Hepatocyte (in vitro differentiated cells): ENCODE data around the gene RAP1GAP. TPM values are rescaled to one million over a fixed set of nuclear protein-coding genes. Genes with fewer than 3 reads are reported as not detected.

Experiments
- DNase-seq: peaks from one replicate; pipeline ENCODE4 v3.0.0-alpha.2; 2016; ENCODE audit warnings: low spot score
- H2AFZ ChIP-seq: fragments of 200-600 bp; sonication (generic); 2 replicates; pipeline ENCODE4 v1.6.0; 2016; ENCODE audit warnings: antibody characterized with exemption, mild to moderate bottlenecking
- H3K27ac ChIP-seq: fragments of 200-600 bp; sonication (generic); 2 replicates; pipeline ENCODE4 v1.5.1; 2016; ENCODE audit warnings: mild to moderate bottlenecking
- H3K27me3 ChIP-seq: fragments of 200-600 bp; sonication (generic); 2 replicates; pipeline ENCODE4 v1.6.1; 2016
- H3K36me3 ChIP-seq: fragments of 200-600 bp; sonication (generic); replicated peaks from 2 replicates; pipeline ENCODE4 v1.5.1; 2016; ENCODE audit warnings: low read depth; ENCODE audit not compliant: insufficient read depth
- H3K4me1 ChIP-seq: fragments of 200-600 bp; sonication (generic); 2 replicates; pipeline ENCODE4 v1.5.1; 2016; ENCODE audit warnings: mild to moderate bottlenecking, moderate library complexity; ENCODE audit not compliant: insufficient read depth
- H3K4me2 ChIP-seq: fragments of 200-600 bp; sonication (generic); 2 replicates; pipeline ENCODE4 v1.6.0; 2016
- H3K4me3 ChIP-seq: fragments of 200-600 bp; sonication (generic); 2 replicates; pipeline ENCODE4 v1.5.1; 2016; ENCODE audit warnings: mild to moderate bottlenecking
- H3K79me2 ChIP-seq: fragments of 200-600 bp; sonication (generic); 2 replicates; pipeline ENCODE4 v1.6.0; 2017; ENCODE audit warnings: mild to moderate bottlenecking
- H3K9me2 ChIP-seq: fragments of 200-600 bp; sonication (generic); replicated peaks from 2 replicates; pipeline ENCODE4 v1.6.0; 2017; ENCODE audit warnings: mild to moderate bottlenecking; ENCODE audit not compliant: insufficient read depth
- H3K9me3 ChIP-seq: fragments of 200-600 bp; sonication (generic); 2 replicates; pipeline ENCODE4 v1.5.1; 2016; ENCODE audit warnings: low read depth, mild to moderate bottlenecking
- H4K20me1 ChIP-seq: fragments of 200-600 bp; sonication (generic); 2 replicates; pipeline ENCODE4 v1.6.0; 2016; ENCODE audit warnings: mild to moderate bottlenecking; ENCODE audit not compliant: insufficient read depth, poor library complexity, severe bottlenecking
- CTCF ChIP-seq: fragments of 200-600 bp; sonication (generic); IDR thresholded peaks from 2 replicates; pipeline ENCODE4 v1.5.1; 2016; ENCODE audit warnings: antibody characterized with exemption, mild to moderate bottlenecking; ENCODE audit not compliant: poor library complexity
- EZH2 ChIP-seq: fragments of 200-600 bp; sonication (generic); IDR thresholded peaks from 2 replicates; pipeline ENCODE4 v1.6.1; 2016; ENCODE audit warnings: antibody characterized with exemption, mild to moderate bottlenecking, borderline replicate concordance
- EZH2phosphoT487 ChIP-seq: fragments of 200-600 bp; sonication (generic); IDR thresholded peaks from one replicate; pipeline ENCODE4 v1.6.1; 2018; ENCODE audit warnings: antibody characterized with exemption, mild to moderate bottlenecking, low read depth, moderate library complexity; ENCODE audit not compliant: unreplicated experiment, severe bottlenecking
- WGBS: methylation state at CpG from one replicate; pipeline ENCODE4 v1.1.6; 2016; ENCODE audit warnings: low lambda C conversion rate; ENCODE audit errors: missing lambda C conversion rate; 5-methylcytosine and 5-hydroxymethylcytosine counted together
- polyA plus RNA-seq: library from polyadenylated mRNA; unstranded; fragments of >200 nt; fragmentation: Nextera tagmentation; extraction: Ambion mirVana; gene quantifications from 2 replicates; pipeline ENCODE4 v1.2.1, GENCODE V29; 2016
- total RNA-seq: library from RNA; depleted of rRNA; stranded (reverse); fragments of >200 nt; gene quantifications from 2 replicates; pipeline ENCODE4 v1.2.3, GENCODE V29; 2014

RAP1GAP gene
- total and polyA plus RNA-seq, 2 experiments from 2014 or later: 12.3 to 18.0 TPM

GRCh38 chr1:21681426-21681825 lies 12.3 kb upstream of the RAP1GAP start:
- no peak overlapping the region for H3K27ac ChIP-seq
- TF ChIP-seq EZH2: no peak
- no peak for TF ChIP-seq EZH2phosphoT487
- no peak for TF ChIP-seq CTCF
- no peak overlapping the region for H3K4me3 ChIP-seq
- H3K4me1 ChIP-seq: no peaks in the 10 kb centered on the region
- H3K4me2 ChIP-seq: no peak overlapping the region
- no peaks in the 10 kb centered on the region for H4K20me1 ChIP-seq
- no peak overlapping the region for H2AFZ ChIP-seq
- no peak for DNase-seq
- H3K36me3 ChIP-seq: no peaks in the 10 kb centered on the region
- H3K9me3 ChIP-seq: peaks cover 3% of the 10 kb centered on the region
- no peaks in the 10 kb centered on the region for H3K79me2 ChIP-seq
- no peaks in the 10 kb centered on the region for H3K9me2 ChIP-seq
- no peaks in the 10 kb centered on the region for H3K27me3 ChIP-seq
- WGBS: 88% methylated on average over 9 of the region's 9 CpGs

GRCh38 chr1:21680918-21681317 lies 11.8 kb upstream of the RAP1GAP start:
- TF ChIP-seq EZH2phosphoT487 (no peak), EZH2 (no peak), CTCF (no peak)
- Histone ChIP-seq H3K9me2 (no peaks in the 10 kb centered on the region), H2AFZ (no peak overlapping the region), H3K4me1 (no peaks in the 10 kb centered on the region), H3K4me2 (no peak overlapping the region), H4K20me1 (no peaks in the 10 kb centered on the region), H3K36me3 (no peaks in the 10 kb centered on the region), H3K27me3 (no peaks in the 10 kb centered on the region), H3K4me3 (no peak overlapping the region), H3K9me3 (peaks cover 3% of the 10 kb centered on the region), H3K27ac (no peak overlapping the region), H3K79me2 (no peaks in the 10 kb centered on the region)
- DNase-seq: no peak
- WGBS: 91% methylated on average over 3 of the region's 3 CpGs

- WGBS: 97% methylated on average over 1 of the region's 1 CpG
- DNase-seq: no peak
- Histone ChIP-seq H3K9me2 (no peaks in the 10 kb centered on the region), H3K27me3 (no peaks in the 10 kb centered on the region), H3K27ac (no peak overlapping the region), H3K4me3 (no peak overlapping the region), H2AFZ (no peak overlapping the region), H3K4me1 (no peaks in the 10 kb centered on the region), H3K9me3 (peaks cover under 1% of the 10 kb centered on the region), H4K20me1 (no peaks in the 10 kb centered on the region), H3K79me2 (no peaks in the 10 kb centered on the region), H3K36me3 (no peaks in the 10 kb centered on the region), H3K4me2 (no peak overlapping the region)
- TF ChIP-seq EZH2phosphoT487 (no peak), EZH2 (no peak), CTCF (no peak)
Measured at GRCh38 chr1:21680381-21680780, 11.2 kb upstream of the RAP1GAP start.

- Histone ChIP-seq H3K27me3 (no peaks in the 10 kb centered on the region), H3K4me3 (no peak overlapping the region), H3K4me1 (peaks cover 13% of the 10 kb centered on the region), H2AFZ (no peak overlapping the region), H3K79me2 (no peaks in the 10 kb centered on the region), H3K4me2 (no peak overlapping the region), H3K9me2 (no peaks in the 10 kb centered on the region), H3K36me3 (no peaks in the 10 kb centered on the region), H4K20me1 (no peaks in the 10 kb centered on the region), H3K9me3 (no peaks in the 10 kb centered on the region), H3K27ac (no peak overlapping the region)
- DNase-seq: no peak
- TF ChIP-seq CTCF (no peak), EZH2 (no peak), EZH2phosphoT487 (no peak)
- 95% methylated on average over 6 of the region's 6 CpGs for WGBS
Measured at GRCh38 chr1:21677168-21677567, 8.0 kb upstream of the RAP1GAP start.
